Bronchial epithelial cell (primary cell): Measurements from ENCODE around the gene SMARCC2. TPM values are rescaled to one million over a fixed set of nuclear protein-coding genes. Genes with fewer than 3 reads are reported as not detected.

Source experiments
- DNase-seq: peaks from one replicate; pipeline ENCODE4 v3.0.0-alpha.2; 2010; ENCODE audit warnings: low read depth
- FAIRE-seq: peaks from 2 replicates; lab custom pipeline; 2011; peaks lifted over from hg19 to GRCh38; lab: Jason Lieb, UNC
- H3K27me3 ChIP-seq: 2 replicates; pipeline ENCODE4 v1.5.1; 2011; ENCODE audit warnings: low read length; ENCODE audit not compliant: control insufficient read depth, insufficient read depth
- H3K36me3 ChIP-seq: 2 replicates; pipeline ENCODE4 v1.5.1; 2011; ENCODE audit warnings: low read length; ENCODE audit not compliant: control insufficient read depth, insufficient read depth
- H3K4me3 ChIP-seq: 2 replicates; pipeline ENCODE4 v1.5.1; 2011; ENCODE audit warnings: mild to moderate bottlenecking, low read depth, low read length, control low read depth
- CTCF ChIP-seq: IDR thresholded peaks from 2 replicates; pipeline ENCODE4 v1.5.1; 2011; ENCODE audit warnings: mild to moderate bottlenecking, moderate library complexity, low read length, control low read depth, inconsistent platforms; ENCODE audit not compliant: insufficient read depth, severe bottlenecking
- total RNA-seq: library from RNA; depleted of rRNA; stranded (reverse); fragments of >200 nt; gene quantifications from 2 replicates; pipeline ENCODE4 v1.2.1, GENCODE V29; 2014

Gene SMARCC2
- 14.0 and 20.4 TPM in 2 replicates for total RNA-seq

DNA sequence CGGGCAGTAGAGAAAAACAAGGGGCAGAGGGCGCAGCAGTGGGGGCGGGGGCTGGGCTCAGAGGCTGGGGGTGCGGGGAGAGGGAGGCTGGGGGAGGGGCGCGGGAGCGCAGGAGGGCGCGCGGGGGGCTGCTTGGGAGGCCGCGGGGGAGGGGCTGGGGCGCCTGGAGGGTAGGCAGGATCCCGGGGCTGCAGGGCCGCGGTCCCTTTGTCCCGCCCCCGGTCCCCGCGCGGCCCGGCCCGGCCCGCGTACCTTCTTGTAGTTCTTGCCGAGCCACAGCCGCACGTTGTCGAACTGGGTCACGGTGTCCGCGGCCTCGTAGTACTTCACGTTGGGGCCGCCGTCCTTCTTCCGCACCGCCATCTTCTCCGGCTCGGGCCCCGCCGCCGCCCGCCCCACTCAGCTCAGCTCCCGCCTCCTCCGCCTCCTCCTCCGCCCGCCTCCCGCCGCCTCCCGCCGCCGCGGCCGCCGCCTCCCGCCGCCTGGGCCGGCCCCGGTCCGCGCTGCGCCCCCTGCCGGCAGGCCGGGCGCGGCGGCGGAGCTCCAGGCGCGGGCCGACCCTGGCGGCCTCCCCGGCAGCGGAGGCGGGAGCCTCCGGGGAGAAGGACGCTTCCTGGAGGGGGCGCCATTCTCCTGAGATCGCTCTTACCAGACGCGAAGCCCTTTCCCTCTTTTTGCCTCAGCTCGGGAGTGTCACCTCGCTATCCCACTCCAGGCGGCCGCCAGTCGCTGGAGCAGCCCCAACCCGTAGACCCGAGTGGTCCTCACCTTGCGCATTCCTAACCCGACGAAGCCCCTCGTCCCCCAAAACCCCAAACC is at the start of gene SMARCC2:
SMARCC2 (minus strand) TSS at position 385 of the 819 bp plus-strand sequence; CDS start at position 363, 22 bp downstream.
- FAIRE-seq (no peak), DNase-seq (peak; percentile 73)
- peak; percentile 88 for TF ChIP-seq CTCF

GRCh38 chr12:56237552-56237951 is 48.3 kb upstream of the SMARCC2 start:
- FAIRE-seq: no peak
- TF ChIP-seq CTCF: no peak

More for the DNA sequence above, at the start of gene SMARCC2:
- Histone ChIP-seq H3K4me3 (peak within 1 kb of the TSS; percentile 70), H3K27me3 (no peaks in the 10 kb centered on the region), H3K36me3 (peaks cover 9% of the 10 kb centered on the region)

DNA sequence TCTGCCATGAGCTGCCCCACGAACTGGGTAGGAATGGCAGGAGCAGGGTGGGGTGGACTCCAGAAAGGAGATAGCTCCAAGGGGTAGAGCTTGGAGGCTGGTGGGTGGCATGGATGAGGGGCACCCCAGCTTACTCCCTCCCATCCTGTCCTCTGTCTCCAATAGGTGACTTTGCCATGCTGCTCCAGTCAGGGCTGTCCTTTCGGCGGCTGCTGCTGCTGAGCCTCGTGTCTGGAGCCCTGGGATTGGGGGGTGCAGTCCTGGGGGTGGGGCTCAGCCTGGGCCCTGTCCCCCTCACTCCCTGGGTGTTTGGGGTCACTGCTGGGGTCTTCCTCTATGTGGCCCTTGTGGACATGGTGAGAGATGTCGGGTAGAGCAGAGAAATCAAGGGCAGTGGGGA is 47.7 kb upstream of the SMARCC2 start:
- no peak for TF ChIP-seq CTCF
- H3K36me3 ChIP-seq: peaks cover 7% of the 10 kb centered on the region
- H3K27me3 ChIP-seq: no peaks in the 10 kb centered on the region
- DNase-seq (no peak), FAIRE-seq (no peak)
- no peak overlapping the region for H3K4me3 ChIP-seq

More at GRCh38 chr12:56237552-56237951, 48.3 kb upstream of the SMARCC2 start:
- Histone ChIP-seq H3K36me3 (peaks cover 7% of the 10 kb centered on the region), H3K4me3 (no peak overlapping the region), H3K27me3 (no peaks in the 10 kb centered on the region)
- no peak for DNase-seq

GRCh38 chr12:56236091-56236490 is 46.8 kb upstream of the SMARCC2 start:
- H3K27me3 ChIP-seq: no peaks in the 10 kb centered on the region
- DNase-seq: no peak
- TF ChIP-seq CTCF: no peak
- H3K36me3 ChIP-seq: peaks cover 1% of the 10 kb centered on the region
- no peak for FAIRE-seq
- H3K4me3 ChIP-seq: no peak overlapping the region

- TF ChIP-seq CTCF: no peak
- Histone ChIP-seq H3K27me3 (no peaks in the 10 kb centered on the region), H3K4me3 (no peak overlapping the region), H3K36me3 (no peaks in the 10 kb centered on the region)
- FAIRE-seq: no peak
- DNase-seq: peak; percentile 18
Measured at GRCh38 chr12:56234746-56235436, 45.6 kb upstream of the SMARCC2 start.
